ENCODE results near the gene SPRY1. TPM values are rescaled to one million over a fixed set of nuclear protein-coding genes. Genes with fewer than 3 reads are reported as not detected.
A peak's percentile ranks its signal among the peaks of the same experiment; 100 is the strongest.

The SPRY1 gene
- total RNA-seq, 1 donor from 2014 or later: 134 TPM

- H3K36me3 ChIP-seq: no peaks in the 10 kb centered on the region
- no peak overlapping the region for H3K4me3 ChIP-seq
- no peaks in the 10 kb centered on the region for H3K4me1 ChIP-seq
- no peak for DNase-seq
- no peaks in the 10 kb centered on the region for H3K9me3 ChIP-seq
- no peak overlapping the region for H3K27ac ChIP-seq
- intact Hi-C loops (cut with DNase I): no loop called here
- H3K27me3 ChIP-seq: no peaks in the 10 kb centered on the region
- no peak for TF ChIP-seq CTCF (IDR thresholded peaks at IDR 0.05)
- no peak for ATAC-seq
Observed at GRCh38 chr4:123350726-123351125, 45.9 kb upstream of the SPRY1 start.

- H3K27me3 ChIP-seq: no peaks in the 10 kb centered on the region
- intact Hi-C loops (cut with DNase I): no loop called here
- ATAC-seq: peak; percentile 37
- no peaks in the 10 kb centered on the region for H3K9me3 ChIP-seq
- DNase-seq: no peak
- H3K27ac ChIP-seq: no peak overlapping the region
- no peaks in the 10 kb centered on the region for H3K4me1 ChIP-seq
- no peak for TF ChIP-seq CTCF (IDR thresholded peaks at IDR 0.05)
- H3K4me3 ChIP-seq: no peak overlapping the region
- no peaks in the 10 kb centered on the region for H3K36me3 ChIP-seq
Observed at GRCh38 chr4:123351713-123352112, 44.9 kb upstream of the SPRY1 start.

GRCh38 chr4:123352240-123352945 is 44.2 kb upstream of the SPRY1 start:
- H3K36me3 ChIP-seq: no peaks in the 10 kb centered on the region
- no peaks in the 10 kb centered on the region for H3K9me3 ChIP-seq
- H3K4me1 ChIP-seq: no peaks in the 10 kb centered on the region
- H3K27me3 ChIP-seq: no peaks in the 10 kb centered on the region
- DNase-seq (no peak), ATAC-seq (peak; percentile 26)
- intact Hi-C loops (cut with DNase I): no loop called here
- TF ChIP-seq CTCF (IDR thresholded peaks at IDR 0.05): no peak
- no peak overlapping the region for H3K27ac ChIP-seq
- H3K4me3 ChIP-seq: no peak overlapping the region

- no peak overlapping the region for H3K27ac ChIP-seq
- DNase-seq: no peak
- intact Hi-C loops (cut with DNase I): no loop called here
- TF ChIP-seq CTCF (IDR thresholded peaks at IDR 0.05): no peak
- no peaks in the 10 kb centered on the region for H3K4me1 ChIP-seq
- no peaks in the 10 kb centered on the region for H3K9me3 ChIP-seq
- H3K36me3 ChIP-seq: no peaks in the 10 kb centered on the region
- no peak overlapping the region for H3K4me3 ChIP-seq
- no peaks in the 10 kb centered on the region for H3K27me3 ChIP-seq
- ATAC-seq: no peak
Observed at GRCh38 chr4:123352966-123353365, 43.6 kb upstream of the SPRY1 start.

GRCh38 chr4:123353656-123354055 is 42.9 kb upstream of the SPRY1 start:
- no peak overlapping the region for H3K27ac ChIP-seq

More at GRCh38 chr4:123353656-123354055, 42.9 kb upstream of the SPRY1 start:
- H3K4me3 ChIP-seq: no peak overlapping the region
- no peaks in the 10 kb centered on the region for H3K9me3 ChIP-seq
- TF ChIP-seq CTCF (IDR thresholded peaks at IDR 0.05): no peak
- intact Hi-C loops (cut with DNase I): no loop called here
- H3K36me3 ChIP-seq: no peaks in the 10 kb centered on the region
- no peaks in the 10 kb centered on the region for H3K27me3 ChIP-seq
- no peaks in the 10 kb centered on the region for H3K4me1 ChIP-seq
- ATAC-seq: no peak
- no peak for DNase-seq
